Body of pancreas (tissue), 4 donors: ENCODE measurements around the gene ADGRE1. TPM values are rescaled to one million over a fixed set of nuclear protein-coding genes. Genes with fewer than 3 reads are reported as not detected.

ENCODE experiments used
- ATAC-seq: fragments of 150-250 bp; one replicate; pipeline ENCODE4 v1.9.1; 2016
- DNase-seq, 4 donors: peaks; one replicate each; pipeline ENCODE4 v3.0.0-alpha.2; 2019
- H3K27ac ChIP-seq, 4 donors: fragments of 200-600 bp; sonication (generic); 1 replicate in 3 of 4; 2 replicates in 1 of 4; pipeline versions ENCODE4 v1.5.1 to v1.6.1; 2016 to 2019; ENCODE audit warnings: mild to moderate bottlenecking in 1 of 4, mixed read lengths in 1 of 4, moderate library complexity in 1 of 4
- H3K27me3 ChIP-seq, 2 donors: fragments of 200-600 bp; sonication (generic); one replicate each; pipeline ENCODE4 v1.6.0; 2016; ENCODE audit warnings: mild to moderate bottlenecking in 1 of 2
- H3K36me3 ChIP-seq, 2 donors: fragments of 200-600 bp; sonication (generic); replicated peaks in 1 of 2; 2 replicates each; pipeline ENCODE4 v1.5.1; 2016; ENCODE audit warnings: low read depth in 2 of 2; ENCODE audit not compliant: insufficient read depth in 1 of 2
- H3K4me1 ChIP-seq: fragments of 200-600 bp; sonication (generic); one replicate; pipeline ENCODE4 v1.6.0; 2016
- H3K4me3 ChIP-seq, 2 donors: fragments of 200-600 bp; sonication (generic); 1 replicate in 1 of 2; 2 replicates in 1 of 2; pipeline ENCODE4 v1.5.1; 2016 to 2019
- H3K9me3 ChIP-seq, 3 donors: fragments of 200-600 bp; sonication (generic); 1 replicate in 2 of 3; 2 replicates in 1 of 3; pipeline ENCODE4 v1.5.1; 2016
- CTCF ChIP-seq, 7 experiments: fragments of 450-650 bp in 4 of 7; fragments of 200-600 bp in 3 of 7; sonication (generic) in 3 of 7; IDR thresholded peaks; one replicate each; pipeline ENCODE4 v1.5.1; 2016 to 2019; ENCODE audit warnings: antibody characterized with exemption in 7 of 7
- POLR2A ChIP-seq, 3 donors: fragments of 450-650 bp; IDR thresholded peaks; one replicate each; pipeline ENCODE4 v1.6.1; 2016; ENCODE audit warnings: antibody characterized with exemption in 3 of 3, mild to moderate bottlenecking in 2 of 3
- WGBS, 2 donors: methylation state at CpG; one replicate each; pipeline ENCODE4 v1.1.5; 2017; 5-methylcytosine and 5-hydroxymethylcytosine counted together
- intact Hi-C: fragments of 100-400 bp; cut with DNase I; formaldehyde crosslinking; loops from one replicate; pipeline ENCODE4 v1.15.1; 2023
- total RNA-seq, 2 donors: library from RNA; depleted of rRNA; stranded (reverse); fragments of >200 nt; gene quantifications; one replicate each; pipeline ENCODE4 v1.1.0, GENCODE V29; 2016

The ADGRE1 gene
- total RNA-seq, 2 donors from 2014 or later: 0.26 TPM; not detected in 1

GRCh38 chr19:6886277-6886897 lies 992 bp upstream of the ADGRE1 start:
- Histone ChIP-seq H3K27me3 (no peaks in the 10 kb centered on the region), H3K36me3 (no peaks in the 10 kb centered on the region), H3K4me1 (no peaks in the 10 kb centered on the region), H3K27ac (no peak overlapping the region), H3K4me3 (no peak overlapping the region), H3K9me3 (no peaks in the 10 kb centered on the region)
- TF ChIP-seq CTCF (IDR thresholded peaks at IDR 0.05) (no peak), POLR2A (IDR thresholded peaks at IDR 0.05) (no peak)
- intact Hi-C loops: no loop called here
- WGBS, 2 donors: 52 to 71% methylated on average over 7 of the region's 7 CpGs
- no peak for DNase-seq
- no peak for ATAC-seq

GRCh38 chr19:6888967-6889366 lies 1.6 kb downstream of the ADGRE1 start:
- ATAC-seq (no peak), DNase-seq (no peak)
- H3K36me3 ChIP-seq: no peaks in the 10 kb centered on the region
- no peak for TF ChIP-seq POLR2A (IDR thresholded peaks at IDR 0.05)
- TF ChIP-seq CTCF (IDR thresholded peaks at IDR 0.05): no peak
- no peaks in the 10 kb centered on the region for H3K4me1 ChIP-seq
- H3K4me3 ChIP-seq: no peak overlapping the region
- WGBS, 2 donors: 74 to 82% methylated on average over 2 of the region's 2 CpGs
- H3K27ac ChIP-seq: no peak overlapping the region
- H3K9me3 ChIP-seq: no peaks in the 10 kb centered on the region
- intact Hi-C loops: no loop called here
- H3K27me3 ChIP-seq: no peaks in the 10 kb centered on the region

- intact Hi-C loops: no loop called here
- 36 to 37% methylated on average over 3 of the region's 3 CpGs for WGBS, 2 donors
- no peak for ATAC-seq
- Histone ChIP-seq H3K9me3 (no peaks in the 10 kb centered on the region), H3K4me1 (no peaks in the 10 kb centered on the region), H3K27ac (no peak overlapping the region), H3K36me3 (no peaks in the 10 kb centered on the region), H3K4me3 (no peak overlapping the region), H3K27me3 (no peaks in the 10 kb centered on the region)
- no peak for DNase-seq
- no peak for TF ChIP-seq POLR2A (IDR thresholded peaks at IDR 0.05)
- TF ChIP-seq CTCF (IDR thresholded peaks at IDR 0.05): no peak
Observed at GRCh38 chr19:6890401-6890913, 3.1 kb downstream of the ADGRE1 start.

- DNase-seq (no peak), ATAC-seq (no peak)
- H3K27me3 ChIP-seq: no peaks in the 10 kb centered on the region
- WGBS, 2 donors: 43 to 48% methylated on average over 8 of the region's 8 CpGs
- no peaks in the 10 kb centered on the region for H3K36me3 ChIP-seq
- TF ChIP-seq POLR2A (IDR thresholded peaks at IDR 0.05) (no peak), CTCF (IDR thresholded peaks at IDR 0.05) (no peak)
- H3K27ac ChIP-seq: no peak overlapping the region
- intact Hi-C loops: no loop called here
- H3K4me1 ChIP-seq: no peaks in the 10 kb centered on the region
- no peak overlapping the region for H3K4me3 ChIP-seq
- no peaks in the 10 kb centered on the region for H3K9me3 ChIP-seq
Observed at GRCh38 chr19:6890938-6891337, 3.6 kb downstream of the ADGRE1 start.

- H3K27me3 ChIP-seq: no peaks in the 10 kb centered on the region
- no peak for DNase-seq
- H3K9me3 ChIP-seq: no peaks in the 10 kb centered on the region
- no peaks in the 10 kb centered on the region for H3K4me1 ChIP-seq
- TF ChIP-seq CTCF (IDR thresholded peaks at IDR 0.05): no peak
- no peak for TF ChIP-seq POLR2A (IDR thresholded peaks at IDR 0.05)
- no peak for ATAC-seq
- H3K36me3 ChIP-seq: no peaks in the 10 kb centered on the region
- WGBS, 2 donors: 49 to 62% methylated on average over 8 of the region's 8 CpGs
- no peak overlapping the region for H3K27ac ChIP-seq
- intact Hi-C loops: no loop called here
- H3K4me3 ChIP-seq: no peak overlapping the region
Observed at GRCh38 chr19:6891761-6892385, 4.5 kb downstream of the ADGRE1 start.
